UCSD-AML1 (cell line): Measurements from ENCODE around the gene OPN5.

Experiments used
- DNase-seq: peaks from one replicate; lab custom pipeline; 2025; ENCODE audit not compliant: unreplicated experiment; lab: John Stamatoyannopoulos, UW

OPN5 gene

DNA sequence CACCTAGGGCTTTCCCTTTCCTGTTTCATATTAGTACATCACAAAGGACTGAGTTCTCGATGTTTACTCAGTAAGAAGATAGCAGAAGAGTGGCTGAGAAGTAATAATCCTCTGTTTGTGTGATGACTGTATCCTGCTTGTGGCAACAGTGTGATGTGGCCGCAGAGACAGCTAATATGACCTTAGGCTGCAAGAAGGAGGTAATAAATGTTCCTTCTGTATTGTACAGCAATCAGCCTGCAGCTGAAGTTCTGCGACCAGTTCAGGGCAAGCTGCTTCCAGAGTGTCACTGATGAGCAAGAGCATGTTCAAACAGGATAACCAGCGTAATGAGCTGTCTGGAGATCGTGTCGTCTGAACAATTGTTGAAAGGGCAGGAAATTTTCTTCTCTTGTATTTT, 70.9 kb downstream of the OPN5 start:
- no peak for DNase-seq

- no peak for DNase-seq
Observed at GRCh38 chr6:47853766-47854165, 71.9 kb downstream of the OPN5 start.

- no peak for DNase-seq
Observed at GRCh38 chr6:47854971-47855370, 73.1 kb downstream of the OPN5 start.

DNA sequence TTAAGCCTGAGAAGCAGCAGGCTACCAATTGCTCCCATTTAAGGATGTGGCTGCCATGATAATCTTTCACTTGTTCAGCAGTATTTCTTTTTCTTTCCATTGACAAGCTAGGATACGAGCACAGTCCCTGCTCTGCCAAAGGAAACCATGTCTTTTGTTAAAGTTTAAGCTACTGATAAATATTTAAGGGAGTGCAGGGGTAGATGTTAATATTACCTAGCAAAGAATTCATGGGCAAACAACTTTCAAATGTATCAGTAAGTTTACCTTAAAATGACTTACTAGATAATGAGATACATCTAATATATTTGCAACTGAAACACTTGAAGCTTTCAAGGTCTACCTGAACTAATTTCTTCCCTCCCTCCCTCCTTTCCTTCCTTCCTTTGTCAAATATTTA, 77.3 kb downstream of the OPN5 start:
- no peak for DNase-seq

DNA sequence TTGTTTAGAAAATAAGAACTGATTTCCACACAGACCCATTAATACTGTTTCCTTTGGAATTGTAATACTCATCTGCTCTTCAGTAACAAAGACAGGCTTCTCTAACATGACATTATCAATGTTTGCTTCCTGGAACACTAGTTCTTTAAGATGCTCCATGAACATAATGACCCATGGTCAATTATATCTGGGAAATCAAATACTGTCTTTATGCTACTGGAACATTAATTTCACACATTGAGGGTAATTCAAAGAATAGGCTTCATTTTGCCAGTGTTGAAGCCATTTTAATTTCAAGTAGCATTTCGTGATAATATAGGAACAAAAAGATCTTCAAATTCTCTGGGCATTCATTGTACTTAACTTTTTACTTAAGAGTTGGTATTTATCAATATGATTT, 80.9 kb downstream of the OPN5 start:
- DNase-seq, result no peak

GRCh38 chr6:47865206-47865605, 83.4 kb downstream of the OPN5 start:
- DNase-seq, result no peak

DNA sequence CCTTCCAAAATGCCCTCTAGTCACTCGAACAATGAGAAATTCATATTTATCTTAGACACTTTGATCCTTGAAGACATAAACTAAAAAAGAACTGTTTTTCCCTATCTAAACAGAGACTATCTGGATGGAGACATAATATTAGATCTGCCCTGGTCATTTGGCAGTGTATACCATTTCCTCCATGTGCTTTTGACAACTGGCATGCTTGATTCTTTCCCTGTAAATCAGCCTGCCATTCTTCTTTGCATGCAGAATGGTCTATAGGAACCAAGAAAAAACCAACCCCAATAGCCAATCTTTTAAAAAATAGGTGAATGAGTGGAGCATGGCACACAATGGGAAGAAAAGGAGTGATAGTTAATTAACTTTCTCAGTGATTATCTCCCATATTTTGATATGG, 93.8 kb downstream of the OPN5 start:
- no peak for DNase-seq
